Astrocyte of the spinal cord (primary cell): ENCODE measurements around the gene PLD5.

Experiments used
- DNase-seq: peaks from one replicate; pipeline ENCODE4 v3.0.0; 2011; ENCODE audit warnings: low read depth, low spot score
- H3K4me3 ChIP-seq: 2 replicates; pipeline ENCODE4 v1.5.1; 2011; ENCODE audit warnings: low read depth, mild to moderate bottlenecking, low read length, moderate library complexity
- in situ Hi-C: cut with HindIII; loops from 2 replicates; pipeline ENCODE4 v1.10.0; 2017; ENCODE audit warnings: low sequenced_read_pairs
- TF ChIP-seq, protein P1 (sequence below): IDR thresholded peaks from 2 replicates; pipeline ENCODE4 v1.5.1; 2012; ENCODE audit warnings: low read depth, mild to moderate bottlenecking, low read length, inconsistent platforms

PLD5 gene

DNA sequence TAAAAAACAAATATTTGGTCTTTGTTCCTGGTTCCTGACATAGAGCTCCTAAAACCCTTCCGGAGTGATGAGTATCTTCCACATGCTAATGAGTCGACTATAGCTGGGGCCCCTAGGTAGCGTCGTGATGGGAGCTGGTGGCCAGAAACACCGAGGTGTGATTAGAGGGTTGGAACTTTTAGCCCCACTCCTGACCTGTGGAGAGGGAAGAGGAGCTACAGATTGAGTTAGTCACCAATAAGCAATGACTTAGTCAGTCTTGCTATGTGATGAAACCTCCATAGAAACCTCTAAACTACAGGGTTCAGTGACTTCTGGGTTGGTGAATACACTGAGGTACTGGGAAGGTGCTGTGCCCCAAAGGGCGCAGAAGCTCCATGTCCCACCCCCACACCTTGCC lies 30.1 kb upstream of the PLD5 start:
- TF ChIP-seq, protein P1, sequence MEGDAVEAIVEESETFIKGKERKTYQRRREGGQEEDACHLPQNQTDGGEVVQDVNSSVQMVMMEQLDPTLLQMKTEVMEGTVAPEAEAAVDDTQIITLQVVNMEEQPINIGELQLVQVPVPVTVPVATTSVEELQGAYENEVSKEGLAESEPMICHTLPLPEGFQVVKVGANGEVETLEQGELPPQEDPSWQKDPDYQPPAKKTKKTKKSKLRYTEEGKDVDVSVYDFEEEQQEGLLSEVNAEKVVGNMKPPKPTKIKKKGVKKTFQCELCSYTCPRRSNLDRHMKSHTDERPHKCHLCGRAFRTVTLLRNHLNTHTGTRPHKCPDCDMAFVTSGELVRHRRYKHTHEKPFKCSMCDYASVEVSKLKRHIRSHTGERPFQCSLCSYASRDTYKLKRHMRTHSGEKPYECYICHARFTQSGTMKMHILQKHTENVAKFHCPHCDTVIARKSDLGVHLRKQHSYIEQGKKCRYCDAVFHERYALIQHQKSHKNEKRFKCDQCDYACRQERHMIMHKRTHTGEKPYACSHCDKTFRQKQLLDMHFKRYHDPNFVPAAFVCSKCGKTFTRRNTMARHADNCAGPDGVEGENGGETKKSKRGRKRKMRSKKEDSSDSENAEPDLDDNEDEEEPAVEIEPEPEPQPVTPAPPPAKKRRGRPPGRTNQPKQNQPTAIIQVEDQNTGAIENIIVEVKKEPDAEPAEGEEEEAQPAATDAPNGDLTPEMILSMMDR = no peak
- no peak overlapping the region for H3K4me3 ChIP-seq
- in situ Hi-C loops = no loop called here
- no peak for DNase-seq

DNA sequence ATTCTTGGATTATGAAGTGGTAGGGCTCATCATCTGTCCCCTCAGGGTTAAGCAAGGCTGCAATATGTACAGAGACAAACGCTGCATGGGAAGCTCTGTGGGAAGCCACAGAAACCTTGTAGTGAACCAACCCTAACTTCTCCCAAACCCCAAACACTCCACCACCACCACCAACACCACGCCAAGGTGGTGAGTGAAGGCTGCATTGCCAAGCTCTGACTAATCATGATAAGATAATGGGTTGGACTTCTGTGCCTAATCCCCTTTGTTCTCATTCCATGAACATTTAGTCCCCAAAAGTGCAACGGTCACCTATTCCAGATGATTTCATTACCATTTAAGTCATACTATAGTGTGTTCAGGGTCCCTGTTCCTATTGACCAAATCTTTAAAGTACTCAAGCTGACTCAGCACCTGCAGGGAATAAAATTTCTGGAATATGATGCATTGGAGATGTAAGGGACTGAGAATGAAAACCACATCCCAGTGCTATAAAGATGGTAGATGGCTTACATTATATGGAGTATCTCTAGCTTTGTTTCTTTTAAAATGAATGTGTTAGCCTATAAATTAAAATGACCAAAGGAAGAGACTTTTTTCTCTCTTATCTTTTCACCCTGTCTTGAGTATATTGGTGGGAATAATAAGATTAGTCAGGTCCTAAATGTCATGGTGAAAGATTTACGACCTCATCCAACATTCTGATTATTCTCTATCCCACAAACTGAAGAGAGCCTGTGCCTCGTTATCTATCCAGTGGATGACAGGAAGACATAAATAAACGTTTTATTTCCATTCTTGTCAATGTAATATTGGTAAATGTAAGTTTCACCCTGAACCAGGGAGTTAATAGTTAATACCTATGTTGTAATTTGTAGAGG lies 22.6 kb upstream of the PLD5 start:
- in situ Hi-C loops = no loop called here
- DNase-seq = no peak
- TF ChIP-seq, protein P1 = no peak
- no peak overlapping the region for H3K4me3 ChIP-seq

DNA sequence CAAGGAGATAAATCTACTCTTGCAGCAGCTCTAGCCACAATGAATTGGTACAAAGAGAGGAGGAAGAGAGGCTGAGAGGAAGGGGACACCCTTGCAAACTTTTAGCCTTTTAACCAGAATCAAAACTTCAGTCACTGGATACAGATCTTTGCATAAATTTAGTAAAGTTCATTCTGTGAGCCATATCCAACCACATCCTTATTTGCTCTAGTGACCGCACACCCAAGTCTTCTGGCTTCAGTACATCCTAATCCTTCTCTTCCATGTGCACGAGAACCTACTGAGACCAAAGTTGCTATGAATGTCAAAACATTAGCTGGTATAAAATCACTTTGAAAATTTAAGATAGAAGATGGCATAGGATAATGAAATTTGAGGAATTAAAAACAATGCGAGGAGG lies 21.9 kb upstream of the PLD5 start:
- no peak for DNase-seq
- no peak overlapping the region for H3K4me3 ChIP-seq
- in situ Hi-C loops = no loop called here
- TF ChIP-seq, protein P1 = no peak

DNA sequence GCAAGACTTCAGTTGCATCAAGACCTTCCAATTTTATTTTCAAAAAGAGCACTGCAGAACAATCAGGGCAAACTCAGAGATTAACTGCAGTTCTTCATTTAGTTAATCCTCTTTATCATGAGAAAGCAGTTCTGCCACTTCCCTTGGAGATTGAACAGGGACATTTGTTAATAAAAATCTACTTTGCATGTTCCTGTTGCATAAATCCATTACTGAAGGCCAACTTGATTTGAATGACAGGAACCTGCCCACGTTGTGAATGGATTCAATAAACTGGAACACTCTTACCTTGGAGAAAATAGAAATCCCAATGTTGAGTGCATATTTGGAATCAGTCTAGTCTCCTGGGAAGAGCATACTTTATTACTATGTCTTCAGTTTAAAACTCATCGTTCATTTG lies 19.6 kb upstream of the PLD5 start:
- TF ChIP-seq, protein P1 = no peak
- no peak for DNase-seq
- in situ Hi-C loops = no loop called here

DNA sequence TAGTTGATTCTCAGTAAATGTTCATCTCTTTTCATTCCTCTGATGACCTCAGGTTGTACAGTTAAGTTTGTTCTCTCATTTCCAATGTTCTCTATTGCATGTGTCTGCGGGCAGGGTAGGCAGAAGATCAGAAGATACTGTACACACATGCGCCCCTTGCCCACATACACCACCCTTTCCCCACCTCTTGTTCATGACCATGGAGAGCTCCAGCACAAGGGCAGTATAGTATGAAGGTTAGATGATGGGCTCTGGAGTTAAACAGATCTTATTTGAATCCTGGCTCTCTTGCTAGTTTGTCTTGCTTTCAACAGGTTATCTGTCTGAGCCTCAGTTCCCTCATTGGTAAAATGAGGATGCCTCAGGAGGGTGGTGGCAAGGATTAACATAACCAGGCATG lies 17.8 kb upstream of the PLD5 start:
- TF ChIP-seq, protein P1 = no peak
- in situ Hi-C loops = no loop called here
- H3K4me3 ChIP-seq = no peak overlapping the region
- no peak for DNase-seq

More for the DNA sequence above, 19.6 kb upstream of the PLD5 start:
- no peak overlapping the region for H3K4me3 ChIP-seq

DNA sequence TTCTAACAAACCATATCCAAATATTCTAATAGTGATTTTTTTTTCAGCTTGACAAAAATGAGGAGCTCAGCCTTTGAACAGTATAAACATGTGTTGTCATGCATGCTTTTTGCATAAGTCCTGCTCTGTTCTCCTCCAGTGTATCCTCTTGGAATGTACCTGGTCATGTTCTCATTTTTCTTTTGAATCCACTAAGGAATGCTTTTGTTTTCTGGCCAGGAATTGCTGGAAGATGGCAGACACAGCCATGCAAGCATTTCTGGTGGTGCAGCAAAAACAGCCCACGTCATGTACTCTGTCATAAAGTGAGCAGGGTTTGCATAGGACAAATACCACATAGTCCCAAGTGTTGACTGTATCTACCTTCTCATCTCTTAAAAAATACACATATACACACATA lies 11.5 kb upstream of the PLD5 start:
- no peak overlapping the region for H3K4me3 ChIP-seq
- in situ Hi-C loops = no loop called here
- TF ChIP-seq, protein P1 = no peak
- DNase-seq = no peak
